Upper lobe of right lung (tissue), 1 donor: ENCODE data around the gene PDE2A. TPM values are rescaled to one million over a fixed set of nuclear protein-coding genes. Genes with fewer than 3 reads are reported as not detected.
A peak's percentile ranks its signal among the peaks of the same experiment; 100 is the strongest.

ENCODE experiments used
- ATAC-seq: fragments of 200-7000 bp; cut with Tn5 transposase; one replicate; pipeline ENCODE4 v1.9.1; 2020; ENCODE audit warnings: mild to moderate bottlenecking, moderate library complexity
- DNase-seq: peaks from one replicate; pipeline ENCODE4 v3.0.0-alpha.2; 2020
- H3K27ac ChIP-seq: fragments of 200-600 bp; one replicate; pipeline ENCODE4 v1.8.0; 2022
- H3K27me3 ChIP-seq: fragments of 200-600 bp; one replicate; pipeline ENCODE4 v1.8.0; 2022; ENCODE audit warnings: mild to moderate bottlenecking
- H3K36me3 ChIP-seq: fragments of 200-600 bp; one replicate; pipeline ENCODE4 v1.8.0; 2022
- H3K4me1 ChIP-seq: fragments of 200-600 bp; one replicate; pipeline ENCODE4 v1.8.0; 2022
- H3K4me3 ChIP-seq: fragments of 200-600 bp; one replicate; pipeline ENCODE4 v1.8.0; 2022; ENCODE audit warnings: mild to moderate bottlenecking
- H3K9me3 ChIP-seq: fragments of 200-600 bp; one replicate; pipeline ENCODE4 v1.8.0; 2022
- intact Hi-C: fragments of 100-400 bp; cut with DNase I; formaldehyde crosslinking; loops from one replicate; pipeline ENCODE4 v1.11.0; 2022
- total RNA-seq: library from RNA; stranded (reverse); fragmentation: NEBNext Ultra II Directional; extraction: Animal tissue kit (Norgen Biotek cat#: 25700); gene quantifications from one replicate; pipeline ENCODE4 v1.2.1, GENCODE V29; 2021
- TF ChIP-seq, protein P1 (sequence below): fragments of 200-600 bp; IDR thresholded peaks from one replicate; pipeline ENCODE4 v1.8.0; 2022; ENCODE audit warnings: antibody characterized with exemption
- donor health status: DM: no; HTN: yes; CAD: no; lungs with severe emphysema.

Gene PDE2A
- total RNA-seq, 1 donor from 2014 or later = 27.3 TPM

DNA sequence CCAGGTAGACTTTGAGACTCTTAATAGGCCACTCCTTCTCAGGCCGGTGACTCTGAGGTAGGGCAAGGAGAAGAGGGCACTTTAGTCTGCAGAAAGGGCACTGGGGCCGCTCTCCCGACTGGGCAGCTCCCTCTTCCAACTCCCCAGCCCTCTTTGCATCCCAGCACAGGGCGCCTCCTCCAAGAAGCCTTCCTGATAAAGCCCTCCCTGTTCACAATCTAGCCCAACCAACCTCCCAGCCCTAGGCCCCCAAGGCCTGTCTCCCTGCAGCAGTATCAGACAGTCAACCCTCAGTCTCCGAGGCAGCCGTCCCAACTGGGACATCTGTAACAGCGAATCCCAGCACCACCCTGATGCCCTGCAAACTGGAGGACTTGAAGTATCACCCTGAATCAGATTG lies 14.3 kb upstream of the PDE2A start:
- Histone ChIP-seq H3K36me3 (peaks cover 98% of the 10 kb centered on the region), H3K4me1 (peaks cover 23% of the 10 kb centered on the region), H3K27me3 (no peaks in the 10 kb centered on the region), H3K4me3 (no peak overlapping the region), H3K9me3 (no peaks in the 10 kb centered on the region), H3K27ac (no peak overlapping the region)
- no peak for ATAC-seq
- TF ChIP-seq, protein P1, sequence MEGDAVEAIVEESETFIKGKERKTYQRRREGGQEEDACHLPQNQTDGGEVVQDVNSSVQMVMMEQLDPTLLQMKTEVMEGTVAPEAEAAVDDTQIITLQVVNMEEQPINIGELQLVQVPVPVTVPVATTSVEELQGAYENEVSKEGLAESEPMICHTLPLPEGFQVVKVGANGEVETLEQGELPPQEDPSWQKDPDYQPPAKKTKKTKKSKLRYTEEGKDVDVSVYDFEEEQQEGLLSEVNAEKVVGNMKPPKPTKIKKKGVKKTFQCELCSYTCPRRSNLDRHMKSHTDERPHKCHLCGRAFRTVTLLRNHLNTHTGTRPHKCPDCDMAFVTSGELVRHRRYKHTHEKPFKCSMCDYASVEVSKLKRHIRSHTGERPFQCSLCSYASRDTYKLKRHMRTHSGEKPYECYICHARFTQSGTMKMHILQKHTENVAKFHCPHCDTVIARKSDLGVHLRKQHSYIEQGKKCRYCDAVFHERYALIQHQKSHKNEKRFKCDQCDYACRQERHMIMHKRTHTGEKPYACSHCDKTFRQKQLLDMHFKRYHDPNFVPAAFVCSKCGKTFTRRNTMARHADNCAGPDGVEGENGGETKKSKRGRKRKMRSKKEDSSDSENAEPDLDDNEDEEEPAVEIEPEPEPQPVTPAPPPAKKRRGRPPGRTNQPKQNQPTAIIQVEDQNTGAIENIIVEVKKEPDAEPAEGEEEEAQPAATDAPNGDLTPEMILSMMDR = no peak
- DNase-seq = peak; percentile 53
- intact Hi-C loops = no loop called here

DNA sequence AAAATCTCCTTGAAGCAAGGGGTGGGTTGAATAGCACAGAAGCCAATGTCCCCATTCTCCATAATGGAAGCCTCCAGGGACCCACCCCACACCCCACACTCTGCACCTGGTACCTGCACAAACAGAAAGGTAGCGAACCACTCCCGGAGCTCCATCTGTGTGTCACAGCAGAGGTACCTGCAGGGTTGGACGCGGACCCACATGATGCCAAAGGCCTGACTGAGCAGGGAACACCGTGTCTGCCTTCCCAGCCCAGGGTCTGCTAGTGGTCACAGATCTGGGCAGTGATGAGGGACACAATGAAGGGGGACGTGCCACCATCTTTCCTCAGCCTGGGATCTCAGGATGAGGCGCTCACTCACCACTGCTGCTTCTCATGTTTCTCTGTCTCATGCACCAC lies 13.1 kb upstream of the PDE2A start:
- H3K4me3 ChIP-seq = no peak overlapping the region
- H3K4me1 ChIP-seq = peaks cover 23% of the 10 kb centered on the region
- H3K9me3 ChIP-seq = no peaks in the 10 kb centered on the region
- TF ChIP-seq, protein P1 = no peak
- no peak for ATAC-seq
- H3K27me3 ChIP-seq = no peaks in the 10 kb centered on the region
- peak overlapping the region; percentile 42 for H3K27ac ChIP-seq
- H3K36me3 ChIP-seq = peaks cover 86% of the 10 kb centered on the region
- DNase-seq = no peak
- intact Hi-C loops = no loop called here

DNA sequence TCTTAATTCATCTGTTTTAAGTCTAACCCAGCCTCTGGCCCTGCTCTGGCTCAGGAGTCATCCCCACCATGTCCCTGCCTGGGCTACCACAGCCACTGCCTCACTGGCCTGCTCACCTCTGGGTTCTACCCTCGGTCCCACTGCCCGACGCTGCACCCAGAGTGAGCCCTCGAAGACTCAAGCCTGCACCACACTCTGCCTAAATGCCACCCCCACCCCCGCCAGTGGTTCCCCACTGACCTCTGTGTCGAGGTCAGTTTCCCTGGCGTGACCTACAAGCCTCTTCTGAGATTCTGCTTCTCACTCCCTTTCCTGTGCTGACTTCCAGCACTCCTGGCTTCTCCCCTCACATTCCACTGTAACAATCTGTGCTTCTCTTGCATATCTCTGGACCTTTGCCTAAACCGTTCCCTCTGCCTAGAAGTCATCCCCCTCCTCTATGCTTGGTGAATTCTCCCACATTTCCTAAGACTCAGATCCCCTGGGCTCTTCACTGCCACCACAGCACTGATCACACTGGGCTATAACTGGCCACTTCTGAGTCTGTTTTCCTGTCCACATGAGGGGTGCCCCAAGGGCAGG lies 12.5 kb upstream of the PDE2A start:
- peaks cover 80% of the 10 kb centered on the region for H3K36me3 ChIP-seq
- H3K4me3 ChIP-seq = no peak overlapping the region
- DNase-seq (no peak), ATAC-seq (no peak)
- peaks cover 23% of the 10 kb centered on the region for H3K4me1 ChIP-seq
- no peaks in the 10 kb centered on the region for H3K27me3 ChIP-seq
- TF ChIP-seq, protein P1 = no peak
- intact Hi-C loops = no loop called here
- H3K9me3 ChIP-seq = no peaks in the 10 kb centered on the region
- H3K27ac ChIP-seq = peak overlapping the region; percentile 74

DNA sequence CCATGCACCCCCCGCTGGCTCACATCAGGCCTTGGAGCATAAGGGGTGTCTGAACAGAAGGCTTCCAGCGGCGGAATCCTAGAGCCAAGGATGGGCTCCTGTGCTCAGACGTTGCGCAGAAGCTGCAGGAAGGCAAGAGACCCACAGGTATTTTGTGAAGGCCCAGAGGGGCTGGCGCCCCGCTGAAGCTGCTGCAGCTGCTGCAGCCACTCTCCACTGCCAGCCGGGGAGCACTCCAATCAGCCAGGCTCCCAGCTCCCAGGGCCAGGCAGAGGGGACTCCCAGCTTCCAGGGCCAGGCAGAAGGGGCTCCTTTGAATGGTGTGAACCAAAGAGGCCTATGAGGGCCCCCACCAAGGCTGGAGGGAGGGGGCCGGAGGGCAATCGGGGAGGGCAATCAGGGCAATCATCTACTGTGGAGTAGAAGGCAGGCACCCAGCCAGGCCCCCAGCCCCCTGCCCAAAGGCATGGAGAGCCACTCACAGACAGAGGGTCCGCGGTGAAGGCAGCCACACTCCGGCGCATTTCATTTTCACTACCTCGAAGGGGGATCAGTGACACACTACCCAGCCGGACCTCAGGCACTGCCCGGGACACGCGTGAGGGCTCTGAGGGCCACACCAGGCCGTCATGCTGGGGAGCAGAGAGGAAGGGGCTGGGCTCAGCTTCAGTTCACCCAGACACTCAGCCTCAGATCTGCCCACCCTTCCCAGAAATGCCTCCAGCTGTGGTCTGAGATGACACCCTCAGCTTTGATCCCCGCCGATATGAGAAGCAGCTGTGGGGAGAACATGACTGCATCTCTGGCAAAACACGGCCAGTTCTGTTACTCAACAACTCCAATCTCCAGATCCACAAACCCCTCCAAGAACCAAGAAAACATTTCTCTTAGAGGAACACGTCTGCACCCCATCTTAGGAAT lies 11.6 kb upstream of the PDE2A start:
- no peaks in the 10 kb centered on the region for H3K27me3 ChIP-seq
- no peaks in the 10 kb centered on the region for H3K9me3 ChIP-seq
- ATAC-seq = peak; percentile 1
- no peak overlapping the region for H3K4me3 ChIP-seq
- intact Hi-C loops = no loop called here
- H3K27ac ChIP-seq = peak overlapping the region; percentile 74
- no peak for DNase-seq
- peaks cover 23% of the 10 kb centered on the region for H3K4me1 ChIP-seq
- H3K36me3 ChIP-seq = peaks cover 71% of the 10 kb centered on the region
- TF ChIP-seq, protein P1 = no peak

DNA sequence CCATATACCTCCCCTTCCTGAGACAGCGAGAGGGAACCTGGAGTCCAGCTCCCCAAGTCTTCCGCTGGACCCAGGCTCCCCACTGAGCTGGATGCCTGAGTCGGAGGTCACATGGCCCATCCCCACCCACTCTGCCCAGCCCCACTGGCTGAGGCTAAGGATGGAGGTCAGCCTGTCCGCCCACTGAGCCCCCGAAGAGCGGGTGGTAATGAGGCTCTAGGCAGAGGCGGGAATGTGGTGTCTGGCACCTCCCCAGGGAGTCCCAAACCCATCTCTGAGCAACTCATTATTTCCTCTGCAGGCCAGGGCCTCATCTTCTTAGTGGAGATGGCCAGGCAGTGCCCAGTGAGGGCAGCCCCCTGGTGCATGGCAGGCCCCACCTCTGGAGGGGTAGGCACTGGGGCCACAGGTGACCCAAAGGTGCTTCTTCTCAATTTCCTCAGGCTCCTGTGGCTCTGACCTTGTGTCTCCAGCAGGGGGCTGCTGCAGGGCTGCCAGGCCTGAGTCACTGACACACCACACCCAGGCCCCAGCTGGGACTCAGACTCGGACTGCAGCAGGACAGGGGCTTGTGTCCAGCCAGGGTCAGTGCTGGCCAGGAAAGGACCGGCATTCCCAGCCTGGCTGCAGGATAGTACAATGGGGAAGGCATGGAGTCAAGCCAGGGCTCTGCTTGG lies 10.2 kb upstream of the PDE2A start:
- DNase-seq (no peak), ATAC-seq (peak; percentile 46)
- Histone ChIP-seq H3K36me3 (peaks cover 57% of the 10 kb centered on the region), H3K4me1 (peaks cover 23% of the 10 kb centered on the region), H3K27ac (peak overlapping the region; percentile 24), H3K9me3 (no peaks in the 10 kb centered on the region), H3K4me3 (no peak overlapping the region), H3K27me3 (no peaks in the 10 kb centered on the region)
- intact Hi-C loops = no loop called here
- TF ChIP-seq, protein P1 = peak; percentile 55
